Measurements from ENCODE around the gene WBP2. TPM values are rescaled to one million over a fixed set of nuclear protein-coding genes. Genes with fewer than 3 reads are reported as not detected.
A peak's percentile ranks its signal among the peaks of the same experiment; 100 is the strongest.

Gene WBP2
- total and polyA plus RNA-seq, 2 of the 13 experiments (the other 11 are each of a cell fraction or from before 2014, with no cell fraction given): 29.2 to 29.5 TPM

GRCh38 chr17:75848523-75849278, 6.4 kb downstream of the WBP2 start (continued):
- peak; percentile 57 for TF ChIP-seq FOXA3 (CRISPR knock-in tag; IDR thresholded peaks at IDR 0.05)
- no peak for TF ChIP-seq ZNF274 (CRISPR knock-in tag; IDR thresholded peaks at IDR 0.05)
- no peak; the same call in 1 of the 2 replicates for TF ChIP-seq CBFB (CRISPR knock-in tag; IDR thresholded peaks at IDR 0.05)
- no peak for TF ChIP-seq SIN3A (IDR thresholded peaks at IDR 0.05; ENCODE audit: borderline replicate concordance, low read depth, low read length)
- TF ChIP-seq NFE2L2 (IDR thresholded peaks at IDR 0.05; ENCODE audit: low read length): no peak
- no peak; the same call in 1 of the 2 replicates for TF ChIP-seq GPN1 (CRISPR knock-in tag; IDR thresholded peaks at IDR 0.05; ENCODE audit: borderline replicate concordance)
- TF ChIP-seq ZNF577 (CRISPR knock-in tag; IDR thresholded peaks at IDR 0.05; ENCODE audit: borderline replicate concordance, low read depth): no peak
- TF ChIP-seq KAT7 (CRISPR knock-in tag; IDR thresholded peaks at IDR 0.05; ENCODE audit: borderline replicate concordance): no peak
- TF ChIP-seq HNF4A (CRISPR knock-in tag; IDR thresholded peaks at IDR 0.05): peak; percentile 50
- no peak for TF ChIP-seq ZNF10 (CRISPR knock-in tag; IDR thresholded peaks at IDR 0.05; ENCODE audit: borderline replicate concordance, low read depth)
- peak; percentile 26 for TF ChIP-seq ZNF350 (CRISPR knock-in tag; IDR thresholded peaks at IDR 0.05; ENCODE audit: borderline replicate concordance, low read depth)
- no peak for TF ChIP-seq ZBTB42 (CRISPR knock-in tag; IDR thresholded peaks at IDR 0.05)
- TF ChIP-seq ZNF441 (CRISPR knock-in tag; IDR thresholded peaks at IDR 0.05; ENCODE audit: borderline replicate concordance): peak; percentile 29; the same call in 1 of the 2 replicates
- TF ChIP-seq SRF (IDR thresholded peaks at IDR 0.05; ENCODE audit: low read depth, low read length): no peak
- no peak for TF ChIP-seq SYNCRIP (IDR thresholded peaks at IDR 0.05; ENCODE audit: insufficient read depth, low read depth, low read length)
- TF ChIP-seq ZFX (CRISPR knock-in tag; IDR thresholded peaks at IDR 0.05; ENCODE audit: low read depth): peak; percentile 75
- no peak for TF ChIP-seq ZNF576 (CRISPR knock-in tag; IDR thresholded peaks at IDR 0.05)
- TF ChIP-seq GFI1 (CRISPR knock-in tag; IDR thresholded peaks at IDR 0.05; ENCODE audit: borderline replicate concordance): 0 out of 2 replicates have a peak, but pooled peaks have one; percentile 32
- peak; percentile 40; the same call in 1 of the 2 replicates for TF ChIP-seq NR2F2 (IDR thresholded peaks at IDR 0.05; ENCODE audit: borderline replicate concordance, low read depth)
- no peak for TF ChIP-seq ELK4 (CRISPR knock-in tag; IDR thresholded peaks at IDR 0.05; ENCODE audit: borderline replicate concordance)
- TF ChIP-seq ZNF564 (CRISPR knock-in tag; IDR thresholded peaks at IDR 0.05): no peak
- TF ChIP-seq ZMAT3 (CRISPR knock-in tag; conservative IDR thresholded peaks at IDR 0.05): no peak
- no peak for TF ChIP-seq NCOA1 (CRISPR knock-in tag; IDR thresholded peaks at IDR 0.05)
- 0 out of 2 replicates have a peak, but pooled peaks have one; percentile 48 for TF ChIP-seq PAX8 (CRISPR knock-in tag; IDR thresholded peaks at IDR 0.05; ENCODE audit: borderline replicate concordance)
- TF ChIP-seq ZNF317 (CRISPR knock-in tag; IDR thresholded peaks at IDR 0.05): no peak; the same call in 1 of the 2 replicates
- no peak for TF ChIP-seq ZNF367 (CRISPR knock-in tag; IDR thresholded peaks at IDR 0.05; ENCODE audit: borderline replicate concordance)
- no peak for TF ChIP-seq SIX4 (CRISPR knock-in tag; IDR thresholded peaks at IDR 0.05)
- TF ChIP-seq CBX1 (IDR thresholded peaks at IDR 0.05; ENCODE audit: low read depth): no peak
- TF ChIP-seq ZNF24 (IDR thresholded peaks at IDR 0.05): no peak
- TF ChIP-seq HOXA3 (CRISPR knock-in tag; IDR thresholded peaks at IDR 0.05): peak; percentile 60
- no peak for TF ChIP-seq CENPX (CRISPR knock-in tag; IDR thresholded peaks at IDR 0.05)
- no peak for TF ChIP-seq ONECUT2 (CRISPR knock-in tag; IDR thresholded peaks at IDR 0.05)
- peak; percentile 69; the same call in 1 of the 2 replicates for TF ChIP-seq ZFY (CRISPR knock-in tag; IDR thresholded peaks at IDR 0.05)

All from HepG2 (cell line).